CD4-positive, alpha-beta T cell treated with Interleukin-12 subunit alpha and Interleukin-12 subunit beta, for 1 hour (primary cell): Measurements from ENCODE around the gene FUT7.

Experiments
- DNase-seq: peaks from one replicate; pipeline ENCODE4 v3.0.0-alpha.2; 2020

Gene FUT7

DNA sequence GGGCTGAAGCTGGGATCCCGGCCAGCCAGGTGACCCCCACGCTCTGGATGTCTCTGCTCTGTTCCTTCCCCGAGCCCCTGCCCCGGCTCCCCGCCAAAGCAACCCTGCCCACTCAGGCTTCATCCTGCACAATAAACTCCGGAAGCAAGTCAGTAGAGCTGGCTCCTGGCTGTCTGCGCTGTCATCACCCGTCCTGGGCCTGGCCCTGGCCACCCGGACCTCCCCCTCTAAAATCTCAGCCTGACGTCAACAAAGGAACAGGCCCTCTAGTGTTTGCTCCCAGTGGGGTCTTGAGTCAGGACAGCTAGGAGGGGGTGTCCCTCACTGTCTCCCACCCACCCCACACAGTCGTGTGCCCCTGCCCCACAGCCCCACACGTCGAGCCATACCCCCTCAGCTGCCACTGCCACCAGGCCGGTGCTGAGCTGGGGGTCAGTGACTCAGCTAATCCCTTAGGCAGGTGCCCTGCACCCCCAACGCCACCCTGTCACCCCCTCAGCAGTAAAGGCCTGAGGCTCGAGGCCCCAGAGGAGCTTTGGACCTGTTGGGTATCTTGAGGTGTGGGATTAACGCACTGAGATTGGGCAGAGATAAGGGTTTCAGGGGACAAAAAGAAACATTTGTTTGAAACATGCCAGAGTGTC, 50.2 kb downstream of the FUT7 start:
- no peak for DNase-seq

DNA sequence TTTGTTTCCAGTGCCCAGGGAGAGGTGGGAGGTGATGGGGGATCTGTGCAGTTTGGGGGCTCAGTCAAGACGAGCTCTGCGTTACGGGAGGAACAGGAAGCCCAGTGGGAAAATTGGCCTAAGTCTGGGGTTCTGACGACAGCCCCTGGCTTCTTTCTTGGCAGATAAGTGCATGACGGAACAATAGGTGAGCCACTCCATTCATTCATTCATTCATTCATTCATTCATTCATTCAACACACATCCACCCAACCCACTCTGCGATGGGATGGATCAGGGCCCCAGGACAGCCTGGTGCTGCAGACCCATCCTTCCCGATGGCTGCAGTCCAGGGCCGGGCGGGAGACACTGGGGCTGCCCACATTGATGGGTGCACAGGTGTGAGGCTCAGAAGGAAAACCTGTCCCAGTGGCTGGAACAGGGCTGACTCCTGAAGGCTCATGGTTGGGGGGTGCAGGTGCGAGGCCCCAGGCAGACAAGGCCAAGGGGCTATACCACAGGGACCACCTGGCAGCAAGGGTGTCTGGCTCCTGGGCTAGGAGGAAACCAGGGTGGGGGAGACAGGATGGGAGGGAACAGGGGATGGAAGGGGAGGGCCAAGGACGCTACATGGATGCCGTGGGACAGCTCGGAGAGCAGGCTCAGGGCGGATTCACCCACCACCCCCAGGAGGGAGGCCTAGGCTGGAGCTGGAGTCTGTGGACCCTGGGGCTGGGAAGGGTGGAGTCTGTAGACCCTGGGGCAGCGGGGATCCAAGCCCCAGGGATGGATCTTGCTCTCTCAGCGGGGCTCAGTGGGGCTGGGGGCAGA, 51.0 kb downstream of the FUT7 start:
- DNase-seq: no peak
